DOHH2 (cell line): Measurements from ENCODE around the gene SAMD5.

Source experiments
- H3F3A ChIP-seq: fragments of 200-600 bp; sonication (generic), shearing (Covaris generic); 2 replicates; pipeline ENCODE4 v1.6.0; 2016; ENCODE audit warnings: antibody characterized with exemption, mild to moderate bottlenecking; ENCODE audit not compliant: control insufficient read depth, insufficient read depth
- H3K27ac ChIP-seq: fragments of 200-600 bp; sonication (generic); 2 replicates; pipeline ENCODE4 v1.5.1; 2014; ENCODE audit warnings: low read depth, mild to moderate bottlenecking, low read length, moderate library complexity
- H3K27me3 ChIP-seq: fragments of 200-600 bp; sonication (generic); 2 replicates; pipeline ENCODE4 v1.6.1; 2014; ENCODE audit warnings: mild to moderate bottlenecking, low read length, mixed read lengths; ENCODE audit not compliant: control insufficient read depth
- H3K36me3 ChIP-seq: fragments of 200-600 bp; sonication (generic); 2 replicates; pipeline ENCODE4 v1.6.1; 2014; ENCODE audit warnings: mild to moderate bottlenecking, low read length, moderate library complexity, mixed read lengths; ENCODE audit not compliant: control insufficient read depth
- H3K4me1 ChIP-seq: fragments of 200-600 bp; sonication (generic); 2 replicates; pipeline ENCODE4 v1.6.1; 2014; ENCODE audit warnings: mild to moderate bottlenecking, low read length, mixed read lengths; ENCODE audit not compliant: control insufficient read depth
- H3K4me2 ChIP-seq: fragments of 200-600 bp; sonication (generic); 2 replicates; pipeline ENCODE4 v1.6.0; 2014; ENCODE audit warnings: mild to moderate bottlenecking, low read length, moderate library complexity
- H3K4me3 ChIP-seq: fragments of 200-600 bp; sonication (generic); 2 replicates; pipeline ENCODE4 v1.5.1; 2014; ENCODE audit warnings: mild to moderate bottlenecking, low read length, mixed read lengths
- H3K79me2 ChIP-seq: fragments of 200-600 bp; sonication (generic); 2 replicates; pipeline ENCODE4 v1.6.1; 2014; ENCODE audit warnings: mild to moderate bottlenecking, low read length, mixed read lengths; ENCODE audit not compliant: control insufficient read depth
- H3K9me2 ChIP-seq: fragments of 200-600 bp; sonication (generic); replicated peaks from 2 replicates; pipeline ENCODE4 v1.6.1; 2014; ENCODE audit warnings: mild to moderate bottlenecking, low read length, mixed read lengths; ENCODE audit not compliant: control insufficient read depth
- H3K9me3 ChIP-seq: fragments of 200-600 bp; sonication (generic); 2 replicates; pipeline ENCODE4 v1.6.1; 2014; ENCODE audit warnings: antibody characterized with exemption, low read length, mixed read lengths; ENCODE audit not compliant: control insufficient read depth, insufficient read depth
- H4K20me1 ChIP-seq: fragments of 200-600 bp; sonication (generic); 2 replicates; pipeline ENCODE4 v1.6.0; 2014; ENCODE audit warnings: low read depth, mild to moderate bottlenecking, antibody characterized with exemption, low read length, moderate library complexity; ENCODE audit not compliant: control insufficient read depth, insufficient read depth
- EZH2phosphoT487 ChIP-seq: fragments of 200-600 bp; sonication (generic); IDR thresholded peaks from 2 replicates; pipeline ENCODE4 v1.6.1; 2017; ENCODE audit warnings: borderline replicate concordance, mild to moderate bottlenecking, antibody characterized with exemption, low read length, moderate library complexity, mixed read lengths
- TF ChIP-seq, protein P1 (sequence below): fragments of 200-600 bp; sonication (generic); IDR thresholded peaks from one replicate; pipeline ENCODE4 v1.5.1; 2014; ENCODE audit warnings: antibody characterized with exemption, mild to moderate bottlenecking, low read depth, low read length; ENCODE audit not compliant: poor library complexity, severe bottlenecking

SAMD5 gene

DNA sequence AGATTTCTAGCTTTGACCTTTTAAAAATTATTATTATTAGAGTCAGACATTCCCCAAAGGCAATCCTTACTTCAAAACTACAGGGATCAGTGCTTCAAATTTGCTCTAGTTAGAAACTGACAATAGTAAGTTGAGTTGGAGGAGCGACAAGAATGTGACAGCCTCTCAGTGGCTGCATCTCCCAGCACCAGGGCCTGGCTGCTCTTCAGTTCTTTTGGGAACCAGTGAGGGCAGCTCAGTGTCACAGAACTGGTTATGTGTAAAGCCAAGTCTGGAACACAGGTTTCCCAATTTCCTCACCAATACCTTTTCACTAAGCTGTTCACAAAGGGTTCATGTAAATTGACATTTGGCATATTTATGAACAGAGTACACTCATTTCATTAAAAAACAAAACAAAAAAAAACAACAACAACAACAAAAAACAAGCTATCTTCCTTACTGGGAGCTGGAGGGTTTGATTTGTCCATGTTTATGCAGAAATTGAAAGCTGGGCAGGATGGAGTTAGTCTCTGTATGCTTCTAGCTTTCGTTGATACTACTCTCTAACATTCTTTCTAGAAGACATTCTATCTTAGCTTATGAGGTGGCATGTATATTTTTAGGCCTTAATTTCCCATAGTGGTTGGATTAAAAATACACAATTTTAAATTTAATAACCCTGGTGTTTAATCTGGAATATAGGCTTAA is 95.0 kb downstream of the SAMD5 start:
- TF ChIP-seq, protein P1, sequence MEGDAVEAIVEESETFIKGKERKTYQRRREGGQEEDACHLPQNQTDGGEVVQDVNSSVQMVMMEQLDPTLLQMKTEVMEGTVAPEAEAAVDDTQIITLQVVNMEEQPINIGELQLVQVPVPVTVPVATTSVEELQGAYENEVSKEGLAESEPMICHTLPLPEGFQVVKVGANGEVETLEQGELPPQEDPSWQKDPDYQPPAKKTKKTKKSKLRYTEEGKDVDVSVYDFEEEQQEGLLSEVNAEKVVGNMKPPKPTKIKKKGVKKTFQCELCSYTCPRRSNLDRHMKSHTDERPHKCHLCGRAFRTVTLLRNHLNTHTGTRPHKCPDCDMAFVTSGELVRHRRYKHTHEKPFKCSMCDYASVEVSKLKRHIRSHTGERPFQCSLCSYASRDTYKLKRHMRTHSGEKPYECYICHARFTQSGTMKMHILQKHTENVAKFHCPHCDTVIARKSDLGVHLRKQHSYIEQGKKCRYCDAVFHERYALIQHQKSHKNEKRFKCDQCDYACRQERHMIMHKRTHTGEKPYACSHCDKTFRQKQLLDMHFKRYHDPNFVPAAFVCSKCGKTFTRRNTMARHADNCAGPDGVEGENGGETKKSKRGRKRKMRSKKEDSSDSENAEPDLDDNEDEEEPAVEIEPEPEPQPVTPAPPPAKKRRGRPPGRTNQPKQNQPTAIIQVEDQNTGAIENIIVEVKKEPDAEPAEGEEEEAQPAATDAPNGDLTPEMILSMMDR: no peak
- no peak for TF ChIP-seq EZH2phosphoT487
- Histone ChIP-seq H3K4me3 (no peak overlapping the region), H3K9me3 (no peaks in the 10 kb centered on the region), H3K27me3 (no peaks in the 10 kb centered on the region), H3F3A (no peaks in the 10 kb centered on the region), H3K9me2 (no peaks in the 10 kb centered on the region), H3K27ac (no peak overlapping the region), H3K36me3 (no peaks in the 10 kb centered on the region), H3K4me2 (no peak overlapping the region), H4K20me1 (no peaks in the 10 kb centered on the region), H3K4me1 (no peaks in the 10 kb centered on the region), H3K79me2 (no peaks in the 10 kb centered on the region)

DNA sequence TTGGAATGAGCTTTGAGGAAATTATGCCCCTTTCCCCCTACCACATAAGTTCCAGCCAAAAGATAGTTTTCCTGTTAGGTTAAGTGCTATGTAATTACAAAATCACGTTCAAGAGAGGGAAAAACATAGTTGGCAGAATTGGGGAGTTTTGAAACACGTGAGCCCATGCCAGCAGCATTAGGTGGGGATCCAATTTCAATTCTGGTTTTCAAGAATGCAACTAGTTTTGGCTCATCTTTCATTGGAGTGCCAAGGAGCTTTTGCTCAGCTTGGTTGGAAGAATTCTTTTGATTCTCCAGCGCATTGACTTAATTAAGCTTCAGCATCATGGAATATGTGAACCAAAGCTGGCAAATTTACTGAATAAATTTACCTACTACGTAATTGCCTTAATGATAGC is 95.9 kb downstream of the SAMD5 start:
- H3K4me2 ChIP-seq: no peak overlapping the region
- H3K9me2 ChIP-seq: no peaks in the 10 kb centered on the region
- no peaks in the 10 kb centered on the region for H3K79me2 ChIP-seq
- no peaks in the 10 kb centered on the region for H3K4me1 ChIP-seq
- no peak overlapping the region for H3K27ac ChIP-seq
- H3K27me3 ChIP-seq: no peaks in the 10 kb centered on the region
- H3K9me3 ChIP-seq: no peaks in the 10 kb centered on the region
- no peaks in the 10 kb centered on the region for H4K20me1 ChIP-seq
- H3K4me3 ChIP-seq: no peak overlapping the region
- no peaks in the 10 kb centered on the region for H3K36me3 ChIP-seq
- no peaks in the 10 kb centered on the region for H3F3A ChIP-seq
- no peak for TF ChIP-seq EZH2phosphoT487
- TF ChIP-seq, protein P1: no peak

DNA sequence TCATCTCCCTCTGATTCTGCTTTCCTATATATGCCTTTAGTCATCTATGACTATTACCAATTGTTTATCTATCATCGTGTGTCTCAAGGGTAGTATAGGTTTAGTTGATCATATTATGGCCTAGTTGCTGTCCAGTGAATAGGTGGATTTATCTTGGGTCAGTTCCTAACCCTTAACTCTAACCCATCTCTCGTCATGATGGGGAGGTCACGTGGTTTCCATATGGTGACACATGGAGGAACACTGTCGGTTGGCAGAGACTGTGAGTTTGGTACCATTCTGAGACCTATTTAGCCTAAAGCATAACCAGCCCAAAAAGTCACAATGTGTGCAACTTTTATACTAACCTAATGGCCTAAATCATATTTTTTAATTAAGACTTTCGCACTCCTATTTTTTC is 103.5 kb downstream of the SAMD5 start:
- no peaks in the 10 kb centered on the region for H3F3A ChIP-seq
- no peaks in the 10 kb centered on the region for H3K79me2 ChIP-seq
- H4K20me1 ChIP-seq: no peaks in the 10 kb centered on the region
- H3K4me1 ChIP-seq: no peaks in the 10 kb centered on the region
- no peaks in the 10 kb centered on the region for H3K9me3 ChIP-seq
- H3K27ac ChIP-seq: no peak overlapping the region
- H3K9me2 ChIP-seq: no peaks in the 10 kb centered on the region
- H3K36me3 ChIP-seq: no peaks in the 10 kb centered on the region
- TF ChIP-seq, protein P1: no peak
- TF ChIP-seq EZH2phosphoT487: no peak
- H3K27me3 ChIP-seq: no peaks in the 10 kb centered on the region
- H3K4me2 ChIP-seq: no peak overlapping the region
- no peak overlapping the region for H3K4me3 ChIP-seq
